ENCODE results near the gene VPS16. TPM values are rescaled to one million over a fixed set of nuclear protein-coding genes. Genes with fewer than 3 reads are reported as not detected.
"Not testable (repeated sequence)": the region's sequence is repeated elsewhere in the genome, so short reads cannot be mapped to it uniquely, and the experiment has no call there.

Gene VPS16
- total RNA-seq, 2 experiments from 2014 or later, result 38.2 to 40.6 TPM

DNA sequence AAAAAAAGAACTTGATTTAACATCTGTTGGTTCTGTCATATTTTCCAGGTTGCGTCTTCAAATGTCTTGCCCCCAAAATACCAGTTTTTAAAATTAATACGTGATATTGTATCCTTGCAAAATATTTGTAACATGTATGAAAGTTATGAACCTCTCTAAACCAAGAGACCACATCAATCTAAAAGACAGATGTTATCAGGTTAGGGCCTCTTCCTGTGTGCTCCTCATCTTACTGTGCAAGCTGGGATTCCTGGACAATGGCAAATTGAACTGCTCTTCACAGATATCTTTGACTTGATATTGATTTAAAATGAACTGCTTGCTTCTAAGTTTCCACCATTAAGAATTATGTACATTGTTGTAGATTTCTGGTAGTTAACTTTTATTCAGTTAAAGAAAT is 14.8 kb upstream of the VPS16 start:
- Histone ChIP-seq H3K4me3 (ENCODE audit: low read length) (no peak overlapping the region), H3K4me1 (ENCODE audit: insufficient read depth, low read length) (peaks cover 23% of the 10 kb centered on the region), H3K36me3 (ENCODE audit: insufficient read depth, low read length) (no peaks in the 10 kb centered on the region), H3K9me3 (ENCODE audit: control insufficient read depth in 1 of 2, insufficient read depth in 1 of 2, low read length in 2 of 2) (no peaks in the 10 kb centered on the region), H3K27ac (ENCODE audit: low read depth in 1 of 2, low read length in 2 of 2) (no peak overlapping the region), H3K27me3 (ENCODE audit: control insufficient read depth in 1 of 2, insufficient read depth in 2 of 2, low read length in 2 of 2) (peaks cover 0 to 1% of the 10 kb centered on the region in 2 experiments)
- peak in 3 of 14 experiments; percentile 38 to 48 (median 46) for DNase-seq
- POLR2A ChIA-PET, result no interaction called here
- Mint-ChIP-seq H3K4me1 (ENCODE audit: low read depth) (peaks cover 32% of the 10 kb centered on the region), H3K27me3 (peaks cover 24% of the 10 kb centered on the region), H3K36me3 (ENCODE audit: low read depth) (no peaks in the 10 kb centered on the region), H3K27ac (no peak overlapping the region), H3K9me3 (no peaks in the 10 kb centered on the region), H3K4me3 (peak overlapping the region; percentile 39)
- CTCF ChIA-PET, result no interaction called here
- TF ChIP-seq, protein P1, sequence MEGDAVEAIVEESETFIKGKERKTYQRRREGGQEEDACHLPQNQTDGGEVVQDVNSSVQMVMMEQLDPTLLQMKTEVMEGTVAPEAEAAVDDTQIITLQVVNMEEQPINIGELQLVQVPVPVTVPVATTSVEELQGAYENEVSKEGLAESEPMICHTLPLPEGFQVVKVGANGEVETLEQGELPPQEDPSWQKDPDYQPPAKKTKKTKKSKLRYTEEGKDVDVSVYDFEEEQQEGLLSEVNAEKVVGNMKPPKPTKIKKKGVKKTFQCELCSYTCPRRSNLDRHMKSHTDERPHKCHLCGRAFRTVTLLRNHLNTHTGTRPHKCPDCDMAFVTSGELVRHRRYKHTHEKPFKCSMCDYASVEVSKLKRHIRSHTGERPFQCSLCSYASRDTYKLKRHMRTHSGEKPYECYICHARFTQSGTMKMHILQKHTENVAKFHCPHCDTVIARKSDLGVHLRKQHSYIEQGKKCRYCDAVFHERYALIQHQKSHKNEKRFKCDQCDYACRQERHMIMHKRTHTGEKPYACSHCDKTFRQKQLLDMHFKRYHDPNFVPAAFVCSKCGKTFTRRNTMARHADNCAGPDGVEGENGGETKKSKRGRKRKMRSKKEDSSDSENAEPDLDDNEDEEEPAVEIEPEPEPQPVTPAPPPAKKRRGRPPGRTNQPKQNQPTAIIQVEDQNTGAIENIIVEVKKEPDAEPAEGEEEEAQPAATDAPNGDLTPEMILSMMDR (IDR thresholded peaks at IDR 0.05), result no peak
- ATAC-seq (ENCODE audit: poor library complexity), result no peak
- intact Hi-C loops (cut with DNase I, micrococcal nuclease), result no loop called here

DNA sequence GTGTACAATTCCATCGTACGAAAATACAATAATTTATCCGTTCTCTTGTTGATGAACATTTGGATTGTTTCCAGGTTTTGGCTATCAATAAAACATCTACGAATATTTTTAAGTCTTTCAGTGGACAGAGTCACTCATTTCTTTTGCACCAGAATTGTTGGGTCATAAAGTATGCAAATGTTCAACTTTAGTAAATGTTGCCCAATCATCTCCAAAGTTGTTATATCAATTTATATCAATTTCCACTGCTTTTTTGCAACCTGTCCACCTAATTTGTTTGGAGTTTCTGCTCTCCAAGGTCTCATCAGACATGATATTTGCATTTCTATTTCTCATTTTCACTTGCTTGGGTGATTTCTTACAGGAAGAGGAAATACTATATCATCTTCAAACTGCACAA is 13.9 kb upstream of the VPS16 start:
- ATAC-seq (ENCODE audit: poor library complexity) (no peak), DNase-seq (no peak)
- H3K9me3 ChIP-seq (ENCODE audit: control insufficient read depth in 1 of 2, insufficient read depth in 1 of 2, low read length in 2 of 2), result no peaks in the 10 kb centered on the region
- ChIA-PET CTCF (interaction anchor here (0.7 kb wide), 1 partner anchor 63 kb away, joined by 3 read pairs; no protein-coding TSS in a partner anchor), POLR2A (no interaction called here)
- no peaks in the 10 kb centered on the region for H3K36me3 Mint-ChIP-seq (ENCODE audit: low read depth)
- TF ChIP-seq, protein P1 (IDR thresholded peaks at IDR 0.05), result no peak
- intact Hi-C loops (cut with DNase I, micrococcal nuclease), result no loop called here
- peaks cover 14% of the 10 kb centered on the region for H3K4me1 ChIP-seq (ENCODE audit: insufficient read depth, low read length)
- no peak overlapping the region for H3K4me3 Mint-ChIP-seq
- H3K27me3 Mint-ChIP-seq, result peaks cover 21% of the 10 kb centered on the region
- no peak overlapping the region for H3K27ac Mint-ChIP-seq
- H3K36me3 ChIP-seq (ENCODE audit: insufficient read depth, low read length), result no peaks in the 10 kb centered on the region
- no peaks in the 10 kb centered on the region for H3K27me3 ChIP-seq (ENCODE audit: control insufficient read depth in 1 of 2, insufficient read depth in 2 of 2, low read length in 2 of 2)
- no peak overlapping the region for H3K27ac ChIP-seq (ENCODE audit: low read depth in 1 of 2, low read length in 2 of 2)
- no peak overlapping the region for H3K4me3 ChIP-seq (ENCODE audit: low read length)
- no peaks in the 10 kb centered on the region for H3K9me3 Mint-ChIP-seq
- H3K4me1 Mint-ChIP-seq (ENCODE audit: low read depth), result peaks cover 28% of the 10 kb centered on the region

DNA sequence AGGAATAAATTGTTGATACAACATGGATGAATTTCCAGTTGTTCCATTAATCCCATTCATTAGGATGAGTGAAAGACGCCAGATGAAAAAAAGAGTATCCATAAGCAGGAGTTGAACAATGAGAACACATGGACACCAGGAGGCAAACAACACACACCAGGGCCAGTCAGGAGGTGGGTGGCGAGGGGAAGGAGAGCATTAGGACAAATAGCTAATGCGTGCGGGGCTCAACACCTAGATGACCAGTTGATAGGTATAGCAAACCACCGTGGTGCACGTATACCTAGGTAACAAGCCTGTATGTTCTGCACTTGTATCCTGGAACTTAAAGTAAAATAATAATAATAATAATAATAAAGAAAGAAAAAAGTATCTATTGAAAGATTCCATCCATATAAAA is 11.2 kb upstream of the VPS16 start:
- no peak overlapping the region for H3K4me3 ChIP-seq (ENCODE audit: low read length)
- H3K27me3 Mint-ChIP-seq, result peaks cover 15% of the 10 kb centered on the region
- H3K36me3 Mint-ChIP-seq (ENCODE audit: low read depth), result no peaks in the 10 kb centered on the region
- H3K9me3 ChIP-seq (ENCODE audit: control insufficient read depth in 1 of 2, insufficient read depth in 1 of 2, low read length in 2 of 2), result no peaks in the 10 kb centered on the region
- TF ChIP-seq, protein P1 (IDR thresholded peaks at IDR 0.05), result no peak
- H3K27ac Mint-ChIP-seq, result no peak overlapping the region
- ATAC-seq (ENCODE audit: poor library complexity) (no peak), DNase-seq (no peak)
- peaks cover 8% of the 10 kb centered on the region for H3K4me1 ChIP-seq (ENCODE audit: insufficient read depth, low read length)
- peaks cover 21% of the 10 kb centered on the region for H3K4me1 Mint-ChIP-seq (ENCODE audit: low read depth)
- intact Hi-C loops (cut with DNase I, micrococcal nuclease), result no loop called here
- CTCF ChIA-PET, result no interaction called here
- no peaks in the 10 kb centered on the region for H3K9me3 Mint-ChIP-seq
- no peaks in the 10 kb centered on the region for H3K36me3 ChIP-seq (ENCODE audit: insufficient read depth, low read length)
- POLR2A ChIA-PET, result no interaction called here
- H3K27ac ChIP-seq (ENCODE audit: low read depth in 1 of 2, low read length in 2 of 2), result no peak overlapping the region
- H3K4me3 Mint-ChIP-seq, result no peak overlapping the region
- no peaks in the 10 kb centered on the region for H3K27me3 ChIP-seq (ENCODE audit: control insufficient read depth in 1 of 2, insufficient read depth in 2 of 2, low read length in 2 of 2)

DNA sequence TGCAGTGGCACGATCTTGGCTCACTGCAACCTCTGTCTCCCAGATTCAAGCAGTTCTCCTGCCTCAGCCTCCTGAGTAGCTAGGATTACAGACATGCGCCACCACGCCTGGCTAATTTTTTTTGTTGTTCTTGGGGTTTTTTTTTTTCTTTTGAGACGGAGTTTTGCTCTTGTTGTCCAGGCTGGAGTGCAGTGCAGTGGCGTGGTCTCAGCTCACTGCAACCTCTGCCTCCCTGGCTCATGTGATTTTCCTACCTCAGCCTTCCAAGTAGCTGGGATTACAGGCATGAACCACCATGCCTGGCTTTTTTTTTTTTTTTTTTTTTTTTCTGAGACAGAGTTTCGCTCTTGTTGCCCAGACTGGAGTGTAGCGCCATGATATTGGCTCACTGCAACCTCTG is 9.3 kb upstream of the VPS16 start:
- peaks cover 14% of the 10 kb centered on the region for H3K4me1 Mint-ChIP-seq (ENCODE audit: low read depth)
- ATAC-seq (ENCODE audit: poor library complexity); H3K4me1 ChIP-seq (ENCODE audit: insufficient read depth, low read length); H3K9me3 ChIP-seq (ENCODE audit: control insufficient read depth in 1 of 2, insufficient read depth in 1 of 2, low read length in 2 of 2); H3K27ac Mint-ChIP-seq; H3K36me3 ChIP-seq (ENCODE audit: insufficient read depth, low read length); intact Hi-C loops (cut with DNase I, micrococcal nuclease); H3K4me3 ChIP-seq (ENCODE audit: low read length); H3K9me3 Mint-ChIP-seq; H3K27me3 ChIP-seq (ENCODE audit: control insufficient read depth in 1 of 2, insufficient read depth in 2 of 2, low read length in 2 of 2); H3K4me3 Mint-ChIP-seq; CTCF ChIA-PET; H3K27ac ChIP-seq (ENCODE audit: low read depth in 1 of 2, low read length in 2 of 2); DNase-seq: not testable (repeated sequence)
- peaks cover 10% of the 10 kb centered on the region for H3K27me3 Mint-ChIP-seq
- peaks cover 15% of the 10 kb centered on the region for H3K36me3 Mint-ChIP-seq (ENCODE audit: low read depth)
- POLR2A ChIA-PET, result interaction anchor here (2.2 kb wide), 1 partner anchor 9 kb away, joined by 5 read pairs; no protein-coding TSS in a partner anchor
